Activated CD4-positive, alpha-beta T cell treated with anti-CD3 and anti-CD28 coated beads, Interleukin-2, amount 10 ng/mL, durations not matched to agents 7 days and 5 days (primary cell): ENCODE measurements around the gene HDAC8. TPM values are rescaled to one million over a fixed set of nuclear protein-coding genes. Genes with fewer than 3 reads are reported as not detected.
A peak's percentile ranks its signal among the peaks of the same experiment; 100 is the strongest.
"Not testable (repeated sequence)": the region's sequence is repeated elsewhere in the genome, so short reads cannot be mapped to it uniquely, and the experiment has no call there.

ENCODE experiments used
- CTCF ChIA-PET: fragments of 350-600 bp; sonication (Branson Sonifier 250); formaldehyde crosslinking; loops from one replicate; lab custom pipeline; 2021; ENCODE audit warnings: antibody characterized with exemption; lab: Charles Lee
- POLR2A ChIA-PET: fragments of 350-600 bp; sonication (Branson Sonifier 250); formaldehyde crosslinking; loops from one replicate; lab custom pipeline; 2021; ENCODE audit warnings: antibody characterized with exemption; lab: Charles Lee
- DNase-seq: peaks from one replicate; pipeline ENCODE4 v3.0.0-alpha.2; 2020
- H3K27ac Mint-ChIP-seq: one replicate; pipeline ENCODE4 v1.8.0; 2021; ENCODE audit warnings: mild to moderate bottlenecking, moderate library complexity, mixed read lengths
- H3K27me3 Mint-ChIP-seq: one replicate; pipeline ENCODE4 v1.8.0; 2021; ENCODE audit warnings: mixed read lengths
- H3K36me3 Mint-ChIP-seq: one replicate; pipeline ENCODE4 v1.8.0; 2021; ENCODE audit warnings: low read depth, mixed read lengths
- H3K4me1 Mint-ChIP-seq: one replicate; pipeline ENCODE4 v1.8.0; 2021; ENCODE audit warnings: mixed read lengths
- H3K4me3 Mint-ChIP-seq: one replicate; pipeline ENCODE4 v1.8.0; 2021; ENCODE audit warnings: mild to moderate bottlenecking, moderate library complexity, mixed read lengths
- H3K9me3 Mint-ChIP-seq: one replicate; pipeline ENCODE4 v1.8.0; 2021; ENCODE audit warnings: mixed read lengths
- total RNA-seq, 2 experiments: library from RNA; stranded (reverse); gene quantifications; one replicate each; pipeline ENCODE4 v1.2.3, GENCODE V29; 2021

The HDAC8 gene
- total RNA-seq, 2 experiments from 2014 or later: 22.2 to 24.6 TPM

GRCh38 chrX:72568406-72569092, 4.1 kb downstream of the HDAC8 start:
- DNase-seq: no peak
- Mint-ChIP-seq H3K9me3 (no peaks in the 10 kb centered on the region), H3K36me3 (peaks cover 21% of the 10 kb centered on the region), H3K4me1 (peaks cover 9% of the 10 kb centered on the region), H3K27ac (no peak overlapping the region), H3K27me3 (no peaks in the 10 kb centered on the region), H3K4me3 (no peak overlapping the region)
- ChIA-PET POLR2A (no interaction called here), CTCF (interaction anchor here (2.2 kb wide), 1 partner anchor 14 kb away, joined by 6 read pairs; no protein-coding TSS in a partner anchor)

- ChIA-PET POLR2A (no interaction called here), CTCF (no interaction called here)
- H3K27ac Mint-ChIP-seq: no peak overlapping the region
- H3K4me1 Mint-ChIP-seq: peaks cover 4% of the 10 kb centered on the region
- DNase-seq: no peak
- H3K4me3 Mint-ChIP-seq: no peak overlapping the region
- H3K9me3 Mint-ChIP-seq: no peaks in the 10 kb centered on the region
- no peaks in the 10 kb centered on the region for H3K27me3 Mint-ChIP-seq
- H3K36me3 Mint-ChIP-seq: peaks cover 30% of the 10 kb centered on the region
These were observed 6.2 kb downstream of the HDAC8 start for GRCh38 chrX:72566448-72566847.

GRCh38 chrX:72559655-72560054, 13.0 kb downstream of the HDAC8 start:
- H3K27ac Mint-ChIP-seq, H3K27me3 Mint-ChIP-seq, CTCF ChIA-PET, POLR2A ChIA-PET, H3K9me3 Mint-ChIP-seq, H3K4me3 Mint-ChIP-seq, H3K4me1 Mint-ChIP-seq, DNase-seq: not testable (repeated sequence)
- peaks cover 27% of the 10 kb centered on the region for H3K36me3 Mint-ChIP-seq

GRCh38 chrX:72554448-72555140, 18.0 kb downstream of the HDAC8 start:
- ChIA-PET CTCF (no interaction called here), POLR2A (no interaction called here)
- H3K36me3 Mint-ChIP-seq: peaks cover 18% of the 10 kb centered on the region
- no peak for DNase-seq
- no peaks in the 10 kb centered on the region for H3K9me3 Mint-ChIP-seq
- H3K4me1 Mint-ChIP-seq: peaks cover 3% of the 10 kb centered on the region
- no peak overlapping the region for H3K27ac Mint-ChIP-seq
- no peaks in the 10 kb centered on the region for H3K27me3 Mint-ChIP-seq
- H3K4me3 Mint-ChIP-seq: no peak overlapping the region

- H3K9me3 Mint-ChIP-seq, H3K27ac Mint-ChIP-seq, DNase-seq, H3K27me3 Mint-ChIP-seq, POLR2A ChIA-PET, H3K4me1 Mint-ChIP-seq, CTCF ChIA-PET, H3K4me3 Mint-ChIP-seq: not testable (repeated sequence)
- peaks cover 19% of the 10 kb centered on the region for H3K36me3 Mint-ChIP-seq
These were observed 20.2 kb downstream of the HDAC8 start for GRCh38 chrX:72552443-72552842.

- Mint-ChIP-seq H3K27ac (no peak overlapping the region), H3K9me3 (no peaks in the 10 kb centered on the region), H3K36me3 (peaks cover 20% of the 10 kb centered on the region), H3K4me3 (no peak overlapping the region), H3K27me3 (no peaks in the 10 kb centered on the region), H3K4me1 (peaks cover 2% of the 10 kb centered on the region)
- no peak for DNase-seq
- POLR2A ChIA-PET: no interaction called here
- CTCF ChIA-PET: no interaction called here
These were observed 26.7 kb downstream of the HDAC8 start for GRCh38 chrX:72545990-72546389.

- Mint-ChIP-seq H3K27me3 (no peaks in the 10 kb centered on the region), H3K4me1 (peaks cover 2% of the 10 kb centered on the region), H3K4me3 (no peak overlapping the region), H3K36me3 (peaks cover 7% of the 10 kb centered on the region), H3K27ac (no peak overlapping the region), H3K9me3 (no peaks in the 10 kb centered on the region)
- DNase-seq: no peak
- POLR2A ChIA-PET: interaction anchor here (0.6 to 1.2 kb wide), 2 partner anchors 263 to 296 kb away, joined by 3 to 5 read pairs; partner anchors contain the start of gene RPS4X
- CTCF ChIA-PET: interaction anchor here (1.5 kb wide), 1 partner anchor 13 kb away, joined by 5 read pairs; no protein-coding TSS in a partner anchor
These were observed 32.3 kb downstream of the HDAC8 start for GRCh38 chrX:72540318-72540717.

GRCh38 chrX:72539822-72540221, 32.8 kb downstream of the HDAC8 start:
- H3K9me3 Mint-ChIP-seq: no peaks in the 10 kb centered on the region
- ChIA-PET POLR2A (interaction anchor here (0.6 to 1.2 kb wide), 2 partner anchors 263 to 295 kb away, joined by 3 to 5 read pairs; partner anchors contain the start of gene RPS4X), CTCF (interaction anchor here (0.6 to 1.5 kb wide), 3 partner anchors 12 to 295 kb away, joined by 4 to 5 read pairs (median 5); no protein-coding TSS in a partner anchor)
- H3K27ac Mint-ChIP-seq: no peak overlapping the region
- H3K4me1 Mint-ChIP-seq: peaks cover 2% of the 10 kb centered on the region
- no peak overlapping the region for H3K4me3 Mint-ChIP-seq
- no peaks in the 10 kb centered on the region for H3K27me3 Mint-ChIP-seq
- DNase-seq: no peak
- H3K36me3 Mint-ChIP-seq: peaks cover 5% of the 10 kb centered on the region

- POLR2A ChIA-PET: no interaction called here
- DNase-seq: no peak
- CTCF ChIA-PET: no interaction called here
- no peaks in the 10 kb centered on the region for H3K4me1 Mint-ChIP-seq
- H3K36me3 Mint-ChIP-seq: no peaks in the 10 kb centered on the region
- H3K27ac Mint-ChIP-seq: no peak overlapping the region
- H3K4me3 Mint-ChIP-seq: no peak overlapping the region
- no peaks in the 10 kb centered on the region for H3K27me3 Mint-ChIP-seq
- H3K9me3 Mint-ChIP-seq: no peaks in the 10 kb centered on the region
These were observed 36.1 kb downstream of the HDAC8 start for GRCh38 chrX:72536542-72536941.

- ChIA-PET CTCF (no interaction called here), POLR2A (no interaction called here)
- DNase-seq: no peak
- H3K4me3 Mint-ChIP-seq: no peak overlapping the region
- peaks cover 7% of the 10 kb centered on the region for H3K9me3 Mint-ChIP-seq
- peaks cover 2% of the 10 kb centered on the region for H3K4me1 Mint-ChIP-seq
- no peak overlapping the region for H3K27ac Mint-ChIP-seq
- peaks cover 10% of the 10 kb centered on the region for H3K36me3 Mint-ChIP-seq
- H3K27me3 Mint-ChIP-seq: no peaks in the 10 kb centered on the region
These were observed 40.3 kb downstream of the HDAC8 start for GRCh38 chrX:72532366-72532765.

- ChIA-PET CTCF (interaction anchor here (1.0 kb wide), 1 partner anchor 13 kb away, joined by 5 read pairs; no protein-coding TSS in a partner anchor), POLR2A (no interaction called here)
- Mint-ChIP-seq H3K9me3 (peaks cover 7% of the 10 kb centered on the region), H3K4me3 (no peak overlapping the region), H3K27me3 (no peaks in the 10 kb centered on the region), H3K36me3 (peaks cover 15% of the 10 kb centered on the region), H3K4me1 (peaks cover 16% of the 10 kb centered on the region), H3K27ac (peak overlapping the region; percentile 41)
- no peak for DNase-seq
These were observed 45.8 kb downstream of the HDAC8 start for GRCh38 chrX:72526534-72527508.

- CTCF ChIA-PET: interaction anchor here (0.5 kb wide), 1 partner anchor 212 kb away, joined by 3 read pairs; no protein-coding TSS in a partner anchor
- no peaks in the 10 kb centered on the region for H3K4me1 Mint-ChIP-seq
- no peak overlapping the region for H3K27ac Mint-ChIP-seq
- POLR2A ChIA-PET: no interaction called here
- H3K27me3 Mint-ChIP-seq: no peaks in the 10 kb centered on the region
- DNase-seq: no peak
- H3K4me3 Mint-ChIP-seq: no peak overlapping the region
- H3K9me3 Mint-ChIP-seq: peaks cover 2% of the 10 kb centered on the region
- peaks cover 5% of the 10 kb centered on the region for H3K36me3 Mint-ChIP-seq
These were observed 73.9 kb downstream of the HDAC8 start for GRCh38 chrX:72498782-72499181.
